Neural progenitor cell (in vitro differentiated cells): ENCODE data around the gene CD83.

ENCODE experiments used
- EZH2 ChIP-seq: fragments of 200-600 bp; sonication (generic); IDR thresholded peaks from 2 replicates; pipeline ENCODE4 v1.6.1; 2017; ENCODE audit warnings: antibody characterized with exemption, mild to moderate bottlenecking, moderate library complexity
- EZH2phosphoT487 ChIP-seq: fragments of 200-600 bp; sonication (generic); IDR thresholded peaks from 2 replicates; pipeline ENCODE4 v1.6.1; 2017; ENCODE audit warnings: antibody characterized with exemption
- TF ChIP-seq, protein P1 (sequence below): fragments of 200-600 bp; sonication (generic); IDR thresholded peaks from 2 replicates; pipeline ENCODE4 v1.5.1; 2017; ENCODE audit warnings: antibody characterized with exemption, mild to moderate bottlenecking

- TF ChIP-seq, protein P1, sequence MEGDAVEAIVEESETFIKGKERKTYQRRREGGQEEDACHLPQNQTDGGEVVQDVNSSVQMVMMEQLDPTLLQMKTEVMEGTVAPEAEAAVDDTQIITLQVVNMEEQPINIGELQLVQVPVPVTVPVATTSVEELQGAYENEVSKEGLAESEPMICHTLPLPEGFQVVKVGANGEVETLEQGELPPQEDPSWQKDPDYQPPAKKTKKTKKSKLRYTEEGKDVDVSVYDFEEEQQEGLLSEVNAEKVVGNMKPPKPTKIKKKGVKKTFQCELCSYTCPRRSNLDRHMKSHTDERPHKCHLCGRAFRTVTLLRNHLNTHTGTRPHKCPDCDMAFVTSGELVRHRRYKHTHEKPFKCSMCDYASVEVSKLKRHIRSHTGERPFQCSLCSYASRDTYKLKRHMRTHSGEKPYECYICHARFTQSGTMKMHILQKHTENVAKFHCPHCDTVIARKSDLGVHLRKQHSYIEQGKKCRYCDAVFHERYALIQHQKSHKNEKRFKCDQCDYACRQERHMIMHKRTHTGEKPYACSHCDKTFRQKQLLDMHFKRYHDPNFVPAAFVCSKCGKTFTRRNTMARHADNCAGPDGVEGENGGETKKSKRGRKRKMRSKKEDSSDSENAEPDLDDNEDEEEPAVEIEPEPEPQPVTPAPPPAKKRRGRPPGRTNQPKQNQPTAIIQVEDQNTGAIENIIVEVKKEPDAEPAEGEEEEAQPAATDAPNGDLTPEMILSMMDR, result no peak
- TF ChIP-seq EZH2, result no peak
- no peak for TF ChIP-seq EZH2phosphoT487
These were observed 43.0 kb upstream of the CD83 start for GRCh38 chr6:14074476-14075094.
